Upper lobe of left lung (tissue), 4 donors: ENCODE measurements around the gene GNL3L.

Experiments used
- EP300 ChIP-seq, 4 donors: sonication (generic); formaldehyde crosslinking; IDR thresholded peaks; one replicate each; pipeline ENCODE4 v1.5.1; 2017; ENCODE audit warnings: antibody characterized with exemption in 4 of 4, control low read depth in 2 of 4
- POLR2A ChIP-seq, 4 donors: fragments of 450-650 bp; IDR thresholded peaks; one replicate each; pipeline ENCODE4 v1.5.1; 2016 to 2017; ENCODE audit warnings: antibody characterized with exemption in 4 of 4, mild to moderate bottlenecking in 2 of 4
- POLR2AphosphoS5 ChIP-seq, 2 donors: sonication (generic); formaldehyde crosslinking; IDR thresholded peaks; one replicate each; pipeline ENCODE4 v1.5.1; 2017; ENCODE audit warnings: antibody characterized with exemption in 2 of 2
- TF ChIP-seq, protein P1 (sequence below), 6 experiments: fragments of 450-650 bp in 4 of 6; fragments of 200-600 bp in 2 of 6; sonication (generic) in 2 of 6; IDR thresholded peaks; one replicate each; pipeline ENCODE4 v1.5.1; 2016 to 2019; ENCODE audit warnings: antibody characterized with exemption in 6 of 6

DNA sequence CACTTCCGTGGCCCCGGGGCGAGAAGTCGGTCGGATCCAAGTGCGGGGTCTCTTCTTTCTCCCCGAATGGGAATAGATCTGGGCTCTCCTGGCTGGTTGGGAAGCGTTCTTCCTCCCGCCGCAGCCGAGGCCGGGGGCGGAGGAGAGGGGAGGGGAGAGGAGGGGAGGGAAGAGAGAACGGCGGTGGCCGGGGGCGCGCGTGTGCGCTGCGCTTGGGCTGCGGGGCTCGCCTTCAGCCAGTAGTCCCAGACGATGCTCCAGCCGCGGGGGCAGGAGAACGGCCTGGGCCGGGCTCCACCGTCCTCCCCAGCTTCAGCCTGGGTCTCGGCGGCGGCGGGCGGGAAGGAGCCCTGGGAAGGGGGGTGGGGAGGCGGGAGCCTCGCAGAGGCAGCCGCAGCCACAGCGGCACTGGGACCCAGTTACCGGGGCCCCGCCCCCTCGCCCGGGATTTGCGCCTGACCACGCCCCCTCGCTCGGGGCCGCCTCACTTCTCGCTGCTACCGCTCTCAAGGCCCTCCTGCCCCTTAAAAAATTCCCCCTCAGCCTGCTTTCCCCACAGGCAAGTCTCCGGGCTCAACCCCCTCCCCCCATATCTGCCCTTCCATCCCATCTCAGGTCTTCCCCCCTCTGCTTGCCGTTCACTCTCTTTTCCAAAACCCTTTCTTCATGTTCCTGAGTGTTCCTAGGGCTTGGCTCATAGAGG, 34.1 kb upstream of the GNL3L start, which contains the start of gene FGD1:
- TF ChIP-seq POLR2AphosphoS5 (IDR thresholded peaks at IDR 0.05) (no peak), POLR2A (IDR thresholded peaks at IDR 0.05) (no peak), EP300 (IDR thresholded peaks at IDR 0.05) (no peak)
- TF ChIP-seq, protein P1, sequence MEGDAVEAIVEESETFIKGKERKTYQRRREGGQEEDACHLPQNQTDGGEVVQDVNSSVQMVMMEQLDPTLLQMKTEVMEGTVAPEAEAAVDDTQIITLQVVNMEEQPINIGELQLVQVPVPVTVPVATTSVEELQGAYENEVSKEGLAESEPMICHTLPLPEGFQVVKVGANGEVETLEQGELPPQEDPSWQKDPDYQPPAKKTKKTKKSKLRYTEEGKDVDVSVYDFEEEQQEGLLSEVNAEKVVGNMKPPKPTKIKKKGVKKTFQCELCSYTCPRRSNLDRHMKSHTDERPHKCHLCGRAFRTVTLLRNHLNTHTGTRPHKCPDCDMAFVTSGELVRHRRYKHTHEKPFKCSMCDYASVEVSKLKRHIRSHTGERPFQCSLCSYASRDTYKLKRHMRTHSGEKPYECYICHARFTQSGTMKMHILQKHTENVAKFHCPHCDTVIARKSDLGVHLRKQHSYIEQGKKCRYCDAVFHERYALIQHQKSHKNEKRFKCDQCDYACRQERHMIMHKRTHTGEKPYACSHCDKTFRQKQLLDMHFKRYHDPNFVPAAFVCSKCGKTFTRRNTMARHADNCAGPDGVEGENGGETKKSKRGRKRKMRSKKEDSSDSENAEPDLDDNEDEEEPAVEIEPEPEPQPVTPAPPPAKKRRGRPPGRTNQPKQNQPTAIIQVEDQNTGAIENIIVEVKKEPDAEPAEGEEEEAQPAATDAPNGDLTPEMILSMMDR (IDR thresholded peaks at IDR 0.05), result no peak
